Keratinocyte (primary cell): ENCODE results near the gene PSG1. TPM values are rescaled to one million over a fixed set of nuclear protein-coding genes. Genes with fewer than 3 reads are reported as not detected.
A peak's percentile ranks its signal among the peaks of the same experiment; 100 is the strongest.
"Not testable (repeated sequence)": the region's sequence is repeated elsewhere in the genome, so short reads cannot be mapped to it uniquely, and the experiment has no call there.

Source experiments
- DNase-seq: peaks from one replicate; pipeline ENCODE4 v3.0.0-alpha.2; 2011; ENCODE audit warnings: low read depth, missing footprints, low spot score
- FAIRE-seq: peaks from 2 replicates; lab custom pipeline; 2011; peaks lifted over from hg19 to GRCh38; lab: Jason Lieb, UNC
- H2AFZ ChIP-seq: 2 replicates; pipeline ENCODE4 v1.6.0; 2012; ENCODE audit warnings: low read length, control low read depth, inconsistent platforms; ENCODE audit not compliant: control insufficient read depth
- H3K27ac ChIP-seq: 2 replicates; pipeline ENCODE4 v1.5.1; 2011; ENCODE audit warnings: low read length; ENCODE audit not compliant: control insufficient read depth, insufficient read depth
- H3K27me3 ChIP-seq: 3 replicates; pipeline ENCODE4 v1.6.0; 2011; ENCODE audit warnings: low read length; ENCODE audit not compliant: control insufficient read depth, insufficient read depth; ENCODE audit errors: extremely low read depth
- H3K36me3 ChIP-seq, 2 experiments: 2 replicates in 1 of 2; 3 replicates in 1 of 2; pipeline ENCODE4 v1.5.1; 2011; ENCODE audit warnings: low read length in 2 of 2, mild to moderate bottlenecking in 1 of 2; ENCODE audit not compliant: control insufficient read depth in 2 of 2, insufficient read depth in 2 of 2; ENCODE audit errors: extremely low read depth in 1 of 2
- H3K4me1 ChIP-seq: 3 replicates; pipeline ENCODE4 v1.5.1; 2011; ENCODE audit warnings: low read length; ENCODE audit not compliant: control insufficient read depth, insufficient read depth; ENCODE audit errors: extremely low read depth
- H3K4me2 ChIP-seq: 3 replicates; pipeline ENCODE4 v1.6.0; 2011; ENCODE audit warnings: low read depth, low read length; ENCODE audit not compliant: control insufficient read depth, insufficient read depth; ENCODE audit errors: extremely low read depth
- H3K4me3 ChIP-seq, 3 experiments: fragments of 200-600 bp in 1 of 3; sonication (generic) in 1 of 3; 2 replicates in 2 of 3; 3 replicates in 1 of 3; pipeline ENCODE4 v1.5.1; 2011 to 2016; ENCODE audit warnings: low read length in 3 of 3, mild to moderate bottlenecking in 3 of 3, control low read depth in 2 of 3, inconsistent platforms in 1 of 3, low read depth in 1 of 3, mixed read lengths in 1 of 3, mixed run types in 1 of 3, moderate library complexity in 1 of 3; ENCODE audit not compliant: control insufficient read depth in 2 of 3, insufficient read depth in 2 of 3; ENCODE audit errors: extremely low read depth in 1 of 3
- H3K79me2 ChIP-seq: 2 replicates; pipeline ENCODE4 v1.6.0; 2012; ENCODE audit warnings: low read length; ENCODE audit not compliant: control insufficient read depth, insufficient read depth
- H3K9ac ChIP-seq: 3 replicates; pipeline ENCODE4 v1.6.0; 2011; ENCODE audit warnings: low read length; ENCODE audit not compliant: control insufficient read depth, insufficient read depth; ENCODE audit errors: extremely low read depth
- H3K9me1 ChIP-seq: 3 replicates; pipeline ENCODE4 v1.6.0; 2011; ENCODE audit warnings: low read length; ENCODE audit not compliant: control insufficient read depth, insufficient read depth; ENCODE audit errors: extremely low read depth
- H3K9me3 ChIP-seq: 2 replicates; pipeline ENCODE4 v1.5.1; 2012; ENCODE audit warnings: low read depth, low read length; ENCODE audit not compliant: control insufficient read depth
- H4K20me1 ChIP-seq: 3 replicates; pipeline ENCODE4 v1.6.0; 2011; ENCODE audit warnings: low read length; ENCODE audit not compliant: control insufficient read depth, insufficient read depth; ENCODE audit errors: extremely low read depth
- dilution Hi-C: fragments of 300-500 bp; cut with MboI; formaldehyde crosslinking; loops from one replicate; pipeline ENCODE4 v1.7.0; 2020; ENCODE audit warnings: low sequenced_read_pairs; ENCODE audit not compliant: extremely low pct_ligation_motif_present
- polyA plus RNA-seq, 5 experiments: library from polyadenylated mRNA; depleted of rRNA in 3 of 5; stranded (reverse) in 3 of 5; stranded (forward) in 1 of 5; unstranded in 1 of 5; fragments of >200 nt; gene quantifications; 1 replicate in 1 of 5; 2 replicates in 3 of 5; 3 replicates in 1 of 5; pipeline versions ENCODE4 v1.2.1 to v1.2.3, GENCODE V29; 2011 to 2012; ENCODE audit warnings: missing spikeins in 2 of 5, low read depth in 1 of 5, low replicate concordance in 1 of 5
- TF ChIP-seq, protein P1 (sequence below), 3 experiments: IDR thresholded peaks in 1 of 3; conservative IDR thresholded peaks in 1 of 3; optimal IDR thresholded peaks in 1 of 3; 2 replicates in 2 of 3; 3 replicates in 1 of 3; pipeline versions ENCODE3 to v1.5.1; 2011; ENCODE audit warnings: low read length in 3 of 3, mild to moderate bottlenecking in 3 of 3, moderate library complexity in 2 of 3, control low read depth in 1 of 3, inconsistent platforms in 1 of 3; ENCODE audit not compliant: insufficient read depth in 2 of 3; ENCODE audit errors: extremely low read depth in 1 of 3

Gene PSG1
- polyA plus RNA-seq, 1 donor (not counting 4 experiments of a cell fraction or from before 2014, with no cell fraction given), result 0.24 TPM

DNA sequence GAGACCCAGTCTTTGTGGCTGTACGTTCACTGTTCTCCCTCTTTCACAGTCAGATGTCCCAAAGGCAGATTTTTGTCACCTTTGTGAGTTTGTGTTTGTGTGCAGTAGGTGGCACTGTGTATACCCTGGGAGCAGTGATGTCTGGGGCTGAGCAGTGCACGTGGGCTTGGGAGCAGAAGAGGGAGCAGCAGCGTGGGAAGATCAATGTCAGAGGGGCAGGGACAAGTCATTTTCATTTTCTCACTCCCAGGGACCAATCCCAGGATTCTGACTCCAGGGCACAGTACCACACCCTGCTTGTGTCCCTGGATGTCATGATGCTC, 40.2 kb upstream of the PSG1 start:
- TF ChIP-seq, protein P1, sequence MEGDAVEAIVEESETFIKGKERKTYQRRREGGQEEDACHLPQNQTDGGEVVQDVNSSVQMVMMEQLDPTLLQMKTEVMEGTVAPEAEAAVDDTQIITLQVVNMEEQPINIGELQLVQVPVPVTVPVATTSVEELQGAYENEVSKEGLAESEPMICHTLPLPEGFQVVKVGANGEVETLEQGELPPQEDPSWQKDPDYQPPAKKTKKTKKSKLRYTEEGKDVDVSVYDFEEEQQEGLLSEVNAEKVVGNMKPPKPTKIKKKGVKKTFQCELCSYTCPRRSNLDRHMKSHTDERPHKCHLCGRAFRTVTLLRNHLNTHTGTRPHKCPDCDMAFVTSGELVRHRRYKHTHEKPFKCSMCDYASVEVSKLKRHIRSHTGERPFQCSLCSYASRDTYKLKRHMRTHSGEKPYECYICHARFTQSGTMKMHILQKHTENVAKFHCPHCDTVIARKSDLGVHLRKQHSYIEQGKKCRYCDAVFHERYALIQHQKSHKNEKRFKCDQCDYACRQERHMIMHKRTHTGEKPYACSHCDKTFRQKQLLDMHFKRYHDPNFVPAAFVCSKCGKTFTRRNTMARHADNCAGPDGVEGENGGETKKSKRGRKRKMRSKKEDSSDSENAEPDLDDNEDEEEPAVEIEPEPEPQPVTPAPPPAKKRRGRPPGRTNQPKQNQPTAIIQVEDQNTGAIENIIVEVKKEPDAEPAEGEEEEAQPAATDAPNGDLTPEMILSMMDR (optimal IDR thresholded peaks at IDR 0.05 in 1 of 3, IDR thresholded peaks at IDR 0.05 in 1 of 3, conservative IDR thresholded peaks at IDR 0.05 in 1 of 3; ENCODE audit: extremely low read depth in 1 of 3, insufficient read depth in 2 of 3, low read length in 3 of 3), result no peak
- FAIRE-seq, result no peak
- no peak overlapping the region for H3K4me3 ChIP-seq
- no peaks in the 10 kb centered on the region for H3K27me3 ChIP-seq
- no peak for DNase-seq
- H3K79me2 ChIP-seq, result no peaks in the 10 kb centered on the region
- no peaks in the 10 kb centered on the region for H4K20me1 ChIP-seq
- H2AFZ ChIP-seq, result no peak overlapping the region
- dilution Hi-C loops, result no loop called here
- H3K27ac ChIP-seq, result no peak overlapping the region
- H3K9ac ChIP-seq, result no peak overlapping the region
- no peaks in the 10 kb centered on the region for H3K36me3 ChIP-seq
- H3K4me1 ChIP-seq, result peaks cover 4% of the 10 kb centered on the region
- no peak overlapping the region for H3K4me2 ChIP-seq
- no peaks in the 10 kb centered on the region for H3K9me1 ChIP-seq
- no peaks in the 10 kb centered on the region for H3K9me3 ChIP-seq

DNA sequence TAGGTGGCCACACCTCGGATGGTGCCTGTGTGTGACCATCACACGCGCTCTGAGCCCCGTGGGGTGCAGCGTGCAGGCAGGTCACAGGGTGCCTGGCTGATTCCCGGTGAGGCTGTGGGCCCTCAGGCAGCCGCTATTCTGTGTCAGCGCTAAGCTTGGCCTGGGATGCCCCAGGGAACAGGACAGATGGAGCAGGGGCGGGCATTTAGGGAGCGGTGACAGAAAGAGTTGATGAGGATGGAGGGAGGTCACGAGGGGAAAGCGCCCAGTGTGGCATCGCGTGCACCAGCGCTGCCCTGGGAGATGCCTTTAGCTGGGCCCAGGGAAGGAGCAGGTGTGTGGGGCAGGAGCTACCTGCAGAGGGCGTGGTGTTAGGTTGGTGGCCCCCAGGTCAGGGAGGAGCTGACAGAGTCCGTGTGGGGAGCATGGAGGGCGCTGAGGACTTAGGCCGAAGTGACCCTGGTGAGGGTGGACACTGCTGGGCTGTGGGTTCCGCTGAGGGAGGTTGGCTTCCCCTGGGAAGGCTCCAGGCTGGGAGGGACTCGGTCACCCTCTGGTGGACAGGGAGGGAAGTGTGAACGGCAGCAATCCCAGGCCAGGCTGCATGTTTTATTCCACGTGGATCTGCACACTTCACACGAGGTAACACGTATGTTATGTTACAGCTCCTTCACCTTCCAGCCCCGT, 39.7 kb upstream of the PSG1 start:
- H3K4me1 ChIP-seq, H3K9ac ChIP-seq, H3K9me3 ChIP-seq, H3K4me3 ChIP-seq, FAIRE-seq, H4K20me1 ChIP-seq, H3K27ac ChIP-seq, H3K36me3 ChIP-seq, dilution Hi-C loops, DNase-seq, H2AFZ ChIP-seq, H3K9me1 ChIP-seq, H3K79me2 ChIP-seq, H3K4me2 ChIP-seq, H3K27me3 ChIP-seq: not testable (repeated sequence)
- TF ChIP-seq, protein P1 (optimal IDR thresholded peaks at IDR 0.05 in 1 of 3, IDR thresholded peaks at IDR 0.05 in 1 of 3, conservative IDR thresholded peaks at IDR 0.05 in 1 of 3; ENCODE audit: extremely low read depth in 1 of 3, insufficient read depth in 2 of 3, low read length in 3 of 3), result peak; percentile 37 to 56 (median 51)

DNA sequence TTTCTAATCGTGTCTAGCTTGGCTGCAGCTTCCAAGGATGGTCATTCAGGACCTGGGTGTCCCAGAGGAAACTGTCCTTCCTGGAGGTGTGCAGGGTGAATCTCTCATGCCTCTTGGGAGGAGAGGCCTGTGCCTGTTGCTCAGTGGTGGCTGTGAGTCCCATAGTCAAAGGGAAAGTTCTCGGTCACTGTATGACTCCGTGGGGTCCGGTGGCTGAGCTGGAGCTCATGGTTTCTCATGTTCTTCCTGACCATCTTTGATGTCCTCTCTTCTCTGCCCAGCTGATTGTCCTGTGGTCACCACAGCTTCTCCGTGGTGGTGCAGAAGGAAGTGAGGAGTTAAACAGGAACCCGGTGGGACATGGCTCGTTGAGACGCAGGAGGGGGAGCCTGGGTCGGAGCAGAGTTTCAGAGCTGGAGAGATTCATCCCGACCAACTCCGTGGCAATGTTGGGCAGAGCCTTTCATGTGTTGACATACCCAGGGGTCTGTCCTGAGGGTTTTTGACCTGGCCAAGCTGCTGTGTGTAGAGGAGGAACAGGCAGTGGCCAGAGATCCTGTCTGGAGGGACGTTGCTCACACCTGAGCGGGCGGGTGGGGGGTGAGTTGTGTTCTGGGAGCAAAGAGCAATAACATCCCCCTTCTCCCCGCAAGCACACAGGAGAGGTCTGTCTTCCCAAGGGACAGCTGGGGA, 39.0 kb upstream of the PSG1 start:
- DNase-seq, H3K9me1 ChIP-seq, dilution Hi-C loops, H2AFZ ChIP-seq, H3K9ac ChIP-seq, H3K36me3 ChIP-seq, H3K4me3 ChIP-seq, H3K9me3 ChIP-seq, H3K79me2 ChIP-seq, H3K4me2 ChIP-seq, H3K4me1 ChIP-seq, FAIRE-seq, H4K20me1 ChIP-seq, H3K27ac ChIP-seq, H3K27me3 ChIP-seq: not testable (repeated sequence)

DNA sequence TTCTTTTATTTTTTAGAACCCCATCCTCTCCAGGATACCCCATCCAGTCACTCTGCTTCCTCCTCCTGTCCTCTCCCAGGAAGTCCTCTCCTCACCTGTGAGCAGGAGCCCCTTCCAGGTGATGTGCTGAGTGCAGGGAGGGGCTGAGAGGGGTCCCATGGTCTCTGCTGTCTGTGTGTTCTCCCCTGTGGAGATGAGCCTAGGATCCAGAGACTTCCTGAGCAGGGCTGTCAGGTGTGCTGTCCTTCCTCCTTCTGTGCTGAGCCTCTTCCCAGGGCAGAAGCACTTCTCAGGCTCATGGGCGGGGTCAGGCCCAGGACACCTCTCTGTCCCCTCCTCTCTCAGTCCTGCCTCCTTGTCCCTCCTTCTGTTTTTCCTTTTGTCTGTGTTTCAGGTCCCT, 38.1 kb upstream of the PSG1 start, which contains the start of gene PSG6:
TSS of gene PSG6 (minus strand) at position 261 of the 400 bp plus-strand sequence. CDS start at position 159, 102 bp downstream.
- H3K9me3 ChIP-seq, H2AFZ ChIP-seq, H3K4me1 ChIP-seq, H3K9ac ChIP-seq, H3K27me3 ChIP-seq, H3K27ac ChIP-seq, H3K36me3 ChIP-seq, H3K4me2 ChIP-seq, dilution Hi-C loops, H3K9me1 ChIP-seq, DNase-seq, H4K20me1 ChIP-seq, FAIRE-seq, H3K4me3 ChIP-seq, H3K79me2 ChIP-seq: not testable (repeated sequence)
